K562 (cell line): ENCODE data around the gene PEX19. TPM values are rescaled to one million over a fixed set of nuclear protein-coding genes. Genes with fewer than 3 reads are reported as not detected.

Experiments
- ARID4B ChIP-seq: sonication (generic); formaldehyde crosslinking; IDR thresholded peaks from 2 replicates; pipeline ENCODE4 v1.8.0; 2022; ENCODE audit warnings: mild to moderate bottlenecking, missing genetic modification reagents
- CEBPG ChIP-seq, 3 experiments: fragments of 200-800 bp in 1 of 3; sonication (Bioruptor generic) in 1 of 3; sonication (generic) in 1 of 3; formaldehyde crosslinking in 1 of 3; IDR thresholded peaks in 2 of 3; conservative IDR thresholded peaks in 1 of 3; 2 replicates each; pipeline versions ENCODE4 v1.6.1 to v1.8.0; 2016 to 2022; ENCODE audit warnings: missing compliant biosample characterization in 2 of 3, missing genetic modification characterization in 2 of 3, mild to moderate bottlenecking in 1 of 3, missing genetic modification reagents in 1 of 3
- ESRRB ChIP-seq: fragments of 250-450 bp; sonication (Bioruptor Pico); IDR thresholded peaks from 2 replicates; pipeline ENCODE4 v1.5.0; 2020; ENCODE audit warnings: mild to moderate bottlenecking, moderate library complexity, borderline replicate concordance
- EZH2 ChIP-seq: IDR thresholded peaks from 2 replicates; pipeline ENCODE4 v1.6.1; 2012; ENCODE audit warnings: low read depth, mild to moderate bottlenecking, inconsistent platforms, low read length, borderline replicate concordance
- FOXK2 ChIP-seq, 2 experiments: fragments of 450-650 bp; IDR thresholded peaks in 1 of 2; conservative IDR thresholded peaks in 1 of 2; 2 replicates each; pipeline ENCODE4 v1.6.1; 2016; ENCODE audit warnings: low read depth in 2 of 2, mild to moderate bottlenecking in 1 of 2
- MTA1 ChIP-seq: fragments of 450-650 bp; IDR thresholded peaks from 2 replicates; pipeline ENCODE4 v1.6.1; 2017; ENCODE audit warnings: borderline replicate concordance
- NFE2L1 ChIP-seq: fragments of 450-650 bp; IDR thresholded peaks from 2 replicates; pipeline ENCODE4 v1.6.1; 2016; ENCODE audit warnings: missing genetic modification characterization, low read depth, mild to moderate bottlenecking, missing compliant biosample characterization, moderate library complexity, borderline replicate concordance
- POLR2AphosphoS2 ChIP-seq: IDR thresholded peaks from 2 replicates; pipeline ENCODE4 v1.6.1; 2012; ENCODE audit warnings: low read length, improper control_type of control experiment
- RCOR1 ChIP-seq, 2 experiments: IDR thresholded peaks; 2 replicates each; pipeline ENCODE4 v1.6.1; 2012; ENCODE audit warnings: low read depth in 2 of 2, low read length in 2 of 2, borderline replicate concordance in 1 of 2, improper control_type of control experiment in 1 of 2
- ZNF408 ChIP-seq: fragments of 250-450 bp; sonication (Bioruptor Pico); IDR thresholded peaks from 2 replicates; pipeline ENCODE4 v1.4.0; 2020; ENCODE audit warnings: low read depth, mild to moderate bottlenecking, moderate library complexity
- ZNF449 ChIP-seq: fragments of 250-450 bp; sonication (Bioruptor Pico); IDR thresholded peaks from 2 replicates; pipeline ENCODE4 v1.8.0; 2022; ENCODE audit warnings: moderate library complexity, mild to moderate bottlenecking, inconsistent platforms
- polyA plus RNA-seq, 8 experiments: library from polyadenylated mRNA; depleted of rRNA in 4 of 8; stranded (reverse) in 5 of 8; unstranded in 3 of 8; fragments of >200 nt; fragmentation: Nextera tagmentation in 2 of 8; fragmentation: Illumina TruSeq in 1 of 8; extraction: Ambion mirVana in 2 of 8; extraction: Trizol in 1 of 8; gene quantifications; 2 replicates each; pipeline versions ENCODE4 v1.2.1 to v1.2.3, GENCODE V29; 2011 to 2014; ENCODE audit warnings: inconsistent platforms in 1 of 8, missing spikeins in 1 of 8
- total RNA-seq, 7 experiments: library from RNA; depleted of rRNA in 6 of 7; stranded (reverse); fragments of >200 nt in 6 of 7; fragmentation: Illumina TruSeq in 2 of 7; extraction: Trizol in 2 of 7; gene quantifications; 2 replicates each; pipeline versions ENCODE4 v1.2.1 to v1.2.3, GENCODE V29; 2011 to 2021; ENCODE audit warnings: low replicate concordance in 1 of 7
- TF ChIP-seq, protein P1 (sequence below): sonication (generic); formaldehyde crosslinking; IDR thresholded peaks from 2 replicates; pipeline ENCODE4 v1.8.1; 2023; ENCODE audit warnings: mild to moderate bottlenecking, missing genetic modification reagents, moderate library complexity

PEX19 gene
- total and polyA plus RNA-seq, 9 of the 15 experiments (the other 6 are each of a cell fraction or from before 2014, with no cell fraction given), result 32.5 to 103 (median 59.8) TPM

DNA sequence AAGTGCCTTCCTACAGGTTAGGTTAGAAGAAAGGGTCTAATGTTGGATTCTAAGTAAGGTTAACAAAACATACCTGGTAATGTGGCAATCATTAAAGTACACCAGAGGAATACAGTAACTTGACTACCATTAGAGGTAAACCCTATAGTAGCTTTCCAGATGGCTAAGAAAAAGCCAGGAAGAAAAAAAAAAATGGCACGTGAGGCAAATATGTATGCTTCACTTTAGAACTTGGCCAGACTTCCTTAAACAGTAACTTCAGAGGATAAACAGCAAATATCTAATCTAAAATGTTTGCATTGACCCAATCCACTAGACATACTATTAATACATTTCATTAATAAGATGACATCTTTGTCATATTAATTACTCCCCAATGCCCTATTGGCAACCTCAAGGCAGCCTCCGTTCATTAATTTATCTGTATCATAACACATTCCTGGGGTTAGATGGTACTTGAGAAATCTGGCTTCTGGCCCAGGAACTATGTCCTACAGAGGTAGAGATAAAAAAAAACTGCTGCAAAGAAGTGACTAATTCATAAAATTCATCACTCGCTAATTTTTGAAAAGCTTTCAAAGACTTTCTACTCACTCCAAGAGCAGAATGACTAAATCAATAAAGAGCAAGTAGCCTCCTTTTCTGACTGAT, 28.4 kb downstream of the PEX19 start (continued):
- TF ChIP-seq, protein P1, sequence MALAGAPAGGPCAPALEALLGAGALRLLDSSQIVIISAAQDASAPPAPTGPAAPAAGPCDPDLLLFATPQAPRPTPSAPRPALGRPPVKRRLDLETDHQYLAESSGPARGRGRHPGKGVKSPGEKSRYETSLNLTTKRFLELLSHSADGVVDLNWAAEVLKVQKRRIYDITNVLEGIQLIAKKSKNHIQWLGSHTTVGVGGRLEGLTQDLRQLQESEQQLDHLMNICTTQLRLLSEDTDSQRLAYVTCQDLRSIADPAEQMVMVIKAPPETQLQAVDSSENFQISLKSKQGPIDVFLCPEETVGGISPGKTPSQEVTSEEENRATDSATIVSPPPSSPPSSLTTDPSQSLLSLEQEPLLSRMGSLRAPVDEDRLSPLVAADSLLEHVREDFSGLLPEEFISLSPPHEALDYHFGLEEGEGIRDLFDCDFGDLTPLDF, result no peak
- TF ChIP-seq POLR2AphosphoS2, result no peak
- no peak for TF ChIP-seq ARID4B (CRISPR knock-in tag)
- TF ChIP-seq ZNF449, result no peak
- no peak for TF ChIP-seq ZNF408 (CRISPR knock-in tag)
- TF ChIP-seq RCOR1 (IDR thresholded peaks at IDR 0.05; ENCODE audit: borderline replicate concordance in 1 of 2, low read depth in 2 of 2, low read length in 2 of 2), result no peak
- TF ChIP-seq NFE2L1, result no peak
- no peak for TF ChIP-seq ESRRB (CRISPR knock-in tag)
- TF ChIP-seq CEBPG (CRISPR knock-in tag; IDR thresholded peaks at IDR 0.05), result no peak
- TF ChIP-seq CEBPG (tag; conservative IDR thresholded peaks at IDR 0.05 in 1 of 2, IDR thresholded peaks at IDR 0.05 in 1 of 2), result no peak
- TF ChIP-seq FOXK2 (conservative IDR thresholded peaks at IDR 0.05 in 1 of 2, IDR thresholded peaks at IDR 0.05 in 1 of 2; ENCODE audit: low read depth in 2 of 2), result no peak
- no peak for TF ChIP-seq EZH2
- TF ChIP-seq MTA1, result no peak
